VCaP (cell line): ENCODE measurements around the gene GPAT3.

Source experiments
- H3K27ac ChIP-seq: fragments of 450-650 bp; 2 replicates; pipeline ENCODE4 v1.5.1; 2017
- CTCF ChIP-seq: fragments of 450-650 bp; conservative IDR thresholded peaks from 2 replicates; pipeline ENCODE4 v1.5.1; 2017; ENCODE audit warnings: mild to moderate bottlenecking, moderate library complexity

The GPAT3 gene

DNA sequence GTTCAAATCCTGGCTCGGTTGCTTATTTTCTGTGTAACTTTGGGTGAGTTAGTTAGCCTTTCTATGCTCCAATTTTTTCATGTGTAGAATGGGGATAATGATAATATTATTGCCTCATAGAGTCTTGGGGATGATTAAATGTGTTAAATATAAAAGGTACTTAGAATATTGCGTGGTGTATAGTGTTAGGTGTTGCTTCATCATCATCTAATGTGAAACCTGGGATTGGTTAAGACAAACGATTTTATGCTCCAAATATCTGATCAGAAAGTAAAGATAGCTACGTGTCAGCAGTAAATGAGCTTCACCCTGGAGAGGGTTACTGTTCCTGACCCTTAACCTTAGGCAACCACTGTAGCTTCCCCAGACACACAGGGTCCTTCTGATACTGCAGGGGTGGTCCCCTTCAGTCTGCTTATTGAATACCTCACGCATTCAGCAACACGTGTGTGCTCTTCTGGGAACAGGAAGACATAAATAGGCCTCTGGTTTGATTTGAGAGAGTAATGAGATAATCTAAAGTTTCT, 50.1 kb downstream of the GPAT3 start:
- no peak for TF ChIP-seq CTCF
- H3K27ac ChIP-seq, result no peak overlapping the region

DNA sequence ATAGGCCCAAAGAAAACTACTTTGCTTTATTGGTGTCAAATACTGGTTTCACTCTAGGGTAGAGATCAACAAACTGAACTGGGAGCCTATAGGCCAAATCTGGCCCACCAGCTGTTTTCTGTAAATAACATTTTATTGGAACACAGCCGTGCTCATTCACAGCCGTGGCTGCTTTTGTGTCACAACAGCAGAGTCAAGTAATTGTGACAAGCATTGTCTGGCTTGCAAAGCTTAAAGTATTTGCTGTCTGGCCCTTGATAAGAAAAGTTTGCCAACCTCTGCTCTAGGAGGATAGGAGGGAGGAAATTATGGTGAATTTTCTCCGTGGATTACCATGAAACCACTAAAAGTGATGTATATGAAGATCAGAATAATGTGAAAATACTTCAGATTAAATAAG, 53.4 kb downstream of the GPAT3 start:
- peak overlapping the region; percentile 64 for H3K27ac ChIP-seq
- TF ChIP-seq CTCF, result no peak

DNA sequence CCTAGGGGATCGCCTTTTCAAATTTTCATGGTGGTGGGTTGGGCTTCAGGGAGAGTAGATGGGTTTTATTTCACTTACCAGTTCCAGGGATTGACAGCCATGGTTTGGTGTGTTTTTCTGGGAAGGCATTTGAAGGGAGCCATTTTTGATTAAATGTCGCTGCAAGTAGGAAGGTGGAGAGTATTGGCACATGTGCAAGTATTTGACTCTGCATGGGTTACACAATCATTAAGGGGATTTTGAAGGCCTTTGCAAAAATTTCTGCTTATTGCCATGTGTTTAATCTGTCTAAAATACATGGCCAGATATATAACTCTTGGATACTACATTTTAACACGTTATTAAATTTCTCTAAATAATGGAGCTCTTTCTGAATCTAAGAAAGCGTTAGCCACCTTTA, 55.1 kb downstream of the GPAT3 start:
- H3K27ac ChIP-seq, result peak overlapping the region; percentile 64
- no peak for TF ChIP-seq CTCF

DNA sequence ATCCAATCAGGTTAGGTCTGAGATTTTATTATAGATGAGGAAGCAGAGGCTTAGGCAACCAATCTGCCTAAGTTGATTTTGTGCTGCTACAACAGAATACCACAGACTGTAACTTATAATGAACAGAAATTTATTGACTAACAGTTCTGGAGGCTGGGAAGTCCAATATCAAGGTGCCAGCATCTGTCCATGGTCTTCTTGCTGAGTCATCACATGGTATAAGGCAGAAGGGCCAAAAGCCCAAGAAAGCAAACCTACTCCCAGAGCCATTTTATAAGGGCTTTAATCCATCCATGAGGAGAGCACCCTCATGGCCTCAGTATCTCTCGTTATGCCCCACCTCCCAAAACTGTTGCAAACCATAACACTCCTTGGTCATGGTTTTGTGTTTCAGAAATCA, 55.8 kb downstream of the GPAT3 start:
- no peak for TF ChIP-seq CTCF
- peak overlapping the region; percentile 64 for H3K27ac ChIP-seq

GRCh38 chr4:83599183-83599582, 63.3 kb downstream of the GPAT3 start:
- peak overlapping the region; percentile 13; the same call in 1 of the 2 replicates for H3K27ac ChIP-seq
- no peak for TF ChIP-seq CTCF

GRCh38 chr4:83603129-83603528, 67.2 kb downstream of the GPAT3 start:
- peak overlapping the region; percentile 14; the same call in 1 of the 2 replicates for H3K27ac ChIP-seq
- TF ChIP-seq CTCF, result no peak

- no peak for TF ChIP-seq CTCF
- H3K27ac ChIP-seq, result no peak overlapping the region; the same call in 1 of the 2 replicates
Observed at GRCh38 chr4:83604321-83604720, 68.4 kb downstream of the GPAT3 start.

DNA sequence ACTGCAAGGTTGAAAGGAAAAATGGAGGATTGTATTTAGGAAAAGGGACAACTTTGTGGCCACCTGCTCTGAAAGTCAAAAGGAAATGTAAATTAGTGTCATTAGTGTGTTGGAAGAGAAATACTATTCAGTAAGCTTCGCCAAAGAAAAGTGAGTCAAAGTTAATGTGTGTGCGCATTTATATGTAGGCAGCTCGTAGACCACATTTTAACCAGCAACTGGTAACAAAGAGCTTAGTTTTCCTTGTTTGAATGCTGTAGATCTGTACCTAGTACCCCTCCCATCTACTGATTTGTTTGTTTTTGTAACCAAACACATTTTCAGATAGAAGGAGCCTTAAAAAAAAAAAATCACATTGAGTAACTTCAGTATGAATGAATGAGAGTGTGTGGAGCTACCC, 69.3 kb downstream of the GPAT3 start:
- TF ChIP-seq CTCF, result no peak
- H3K27ac ChIP-seq, result peak overlapping the region; percentile 40
